H9 (cell line): ENCODE measurements around the gene MPG. TPM values are rescaled to one million over a fixed set of nuclear protein-coding genes. Genes with fewer than 3 reads are reported as not detected.
"Not testable (repeated sequence)": the region's sequence is repeated elsewhere in the genome, so short reads cannot be mapped to it uniquely, and the experiment has no call there.

Experiments
- DNase-seq: peaks from one replicate; pipeline ENCODE4 v3.0.0-alpha.2; 2017
- H2AFZ ChIP-seq: one replicate; pipeline ENCODE4 v1.6.1; 2013; ENCODE audit warnings: mild to moderate bottlenecking, low read length, control low read depth, moderate library complexity
- H2AK5ac ChIP-seq: 2 replicates; pipeline ENCODE4 v1.6.1; 2013; ENCODE audit warnings: low read length, control low read depth, mixed read lengths; ENCODE audit not compliant: insufficient read length
- H2BK120ac ChIP-seq: one replicate; pipeline ENCODE4 v1.6.1; 2013; ENCODE audit warnings: low read depth, mild to moderate bottlenecking, low read length, control low read depth, inconsistent platforms; ENCODE audit not compliant: poor library complexity, severe bottlenecking
- H2BK12ac ChIP-seq: 2 replicates; pipeline ENCODE4 v1.6.1; 2013; ENCODE audit warnings: low read length, control low read depth, mixed read lengths, low read depth; ENCODE audit not compliant: insufficient read length
- H2BK15ac ChIP-seq: 2 replicates; pipeline ENCODE4 v1.6.1; 2013; ENCODE audit warnings: low read depth, low read length, control low read depth
- H2BK20ac ChIP-seq: one replicate; pipeline ENCODE4 v1.6.1; 2013; ENCODE audit warnings: low read depth, mild to moderate bottlenecking, low read length, control low read depth, inconsistent platforms; ENCODE audit not compliant: poor library complexity, severe bottlenecking
- H2BK5ac ChIP-seq: 2 replicates; pipeline ENCODE4 v1.6.1; 2013; ENCODE audit warnings: low read length, control low read depth, mixed read lengths; ENCODE audit not compliant: insufficient read length
- H3K14ac ChIP-seq: 2 replicates; pipeline ENCODE4 v1.6.1; 2013; ENCODE audit warnings: low read length, control low read depth; ENCODE audit not compliant: insufficient read depth
- H3K18ac ChIP-seq: 2 replicates; pipeline ENCODE4 v1.6.1; 2013; ENCODE audit warnings: low read depth, mild to moderate bottlenecking, mixed read lengths, low read length, control low read depth; ENCODE audit not compliant: insufficient read length
- H3K23ac ChIP-seq: 2 replicates; pipeline ENCODE4 v1.6.1; 2013; ENCODE audit warnings: low read length, control low read depth, mixed read lengths, low read depth; ENCODE audit not compliant: insufficient read length
- H3K23me2 ChIP-seq: 2 replicates; pipeline ENCODE4 v1.6.1; 2013; ENCODE audit warnings: low read depth, mild to moderate bottlenecking, mixed read lengths, low read length, control low read depth; ENCODE audit not compliant: insufficient read length, poor library complexity, severe bottlenecking
- H3K27ac ChIP-seq: 2 replicates; pipeline ENCODE4 v1.5.1; 2013; ENCODE audit warnings: low read length, control low read depth, mixed read lengths, low read depth; ENCODE audit not compliant: insufficient read length
- H3K27me3 ChIP-seq: 2 replicates; pipeline ENCODE4 v1.6.1; 2013; ENCODE audit warnings: low read length, control low read depth, inconsistent platforms; ENCODE audit not compliant: insufficient read depth
- H3K4ac ChIP-seq: 2 replicates; pipeline ENCODE4 v1.6.1; 2013; ENCODE audit warnings: low read depth, mild to moderate bottlenecking, control low read depth, inconsistent platforms, low read length, moderate library complexity
- H3K4me1 ChIP-seq: 2 replicates; pipeline ENCODE4 v1.6.1; 2013; ENCODE audit warnings: low read length, control low read depth, inconsistent platforms; ENCODE audit not compliant: insufficient read depth
- H3K4me2 ChIP-seq: 2 replicates; pipeline ENCODE4 v1.6.1; 2013; ENCODE audit warnings: low read length, control low read depth, mixed read lengths; ENCODE audit not compliant: insufficient read length, insufficient read depth
- H3K56ac ChIP-seq: 2 replicates; pipeline ENCODE4 v1.6.1; 2013; ENCODE audit warnings: low read depth, mild to moderate bottlenecking, mixed read lengths, low read length, control low read depth; ENCODE audit not compliant: insufficient read length
- H3K79me1 ChIP-seq: 2 replicates; pipeline ENCODE4 v1.6.1; 2013; ENCODE audit warnings: low read depth, mild to moderate bottlenecking, moderate library complexity, low read length, control low read depth, inconsistent platforms; ENCODE audit not compliant: insufficient read depth, poor library complexity, severe bottlenecking
- H3K79me2 ChIP-seq: 2 replicates; pipeline ENCODE4 v1.6.1; 2013; ENCODE audit warnings: low read length, control low read depth, inconsistent platforms; ENCODE audit not compliant: insufficient read depth
- H3K9ac ChIP-seq: 2 replicates; pipeline ENCODE4 v1.6.1; 2013; ENCODE audit warnings: low read length, control low read depth, mixed read lengths; ENCODE audit not compliant: insufficient read length; ENCODE audit errors: extremely low read depth
- H3K9me3 ChIP-seq: one replicate; pipeline ENCODE4 v1.6.1; 2013; ENCODE audit warnings: low read depth, low read length, inconsistent platforms; ENCODE audit not compliant: control insufficient read depth
- H3T11ph ChIP-seq: one replicate; pipeline ENCODE4 v1.6.1; 2013; ENCODE audit warnings: mild to moderate bottlenecking, low read length, control low read depth, inconsistent platforms
- H4K20me1 ChIP-seq: one replicate; pipeline ENCODE4 v1.6.1; 2013; ENCODE audit not compliant: control insufficient read depth, insufficient read length, insufficient read depth
- H4K5ac ChIP-seq: 2 replicates; pipeline ENCODE4 v1.6.1; 2013; ENCODE audit warnings: low read depth, mild to moderate bottlenecking, mixed read lengths, low read length, control low read depth; ENCODE audit not compliant: insufficient read length
- H4K8ac ChIP-seq: replicated peaks from 2 replicates; pipeline ENCODE4 v1.6.1; 2013; ENCODE audit warnings: low read length, control low read depth, mixed read lengths, low read depth; ENCODE audit not compliant: insufficient read length
- H4K91ac ChIP-seq: 2 replicates; pipeline ENCODE4 v1.6.1; 2013; ENCODE audit warnings: low read depth, mild to moderate bottlenecking, moderate library complexity, mixed read lengths, low read length, control low read depth; ENCODE audit not compliant: insufficient read length
- H3K27ac Mint-ChIP-seq, 3 experiments: 2 replicates in 2 of 3; 3 replicates in 1 of 3; pipeline ENCODE4 v1.8.0; 2020 to 2021; ENCODE audit warnings: mixed read lengths in 3 of 3, mild to moderate bottlenecking in 1 of 3, moderate library complexity in 1 of 3
- H3K27me3 Mint-ChIP-seq: 2 replicates; pipeline ENCODE4 v1.8.0; 2021; ENCODE audit warnings: low read depth, mild to moderate bottlenecking, moderate library complexity, mixed read lengths
- H3K36me3 Mint-ChIP-seq, 3 experiments: 2 replicates in 2 of 3; 3 replicates in 1 of 3; pipeline ENCODE4 v1.8.0; 2020 to 2021; ENCODE audit warnings: low read depth in 3 of 3, mixed read lengths in 3 of 3; ENCODE audit not compliant: insufficient read depth in 1 of 3
- H3K4me1 Mint-ChIP-seq, 2 experiments: 2 replicates each; pipeline ENCODE4 v1.8.0; 2020; ENCODE audit warnings: mixed read lengths in 2 of 2
- H3K4me3 Mint-ChIP-seq, 2 experiments: 2 replicates in 1 of 2; 3 replicates in 1 of 2; pipeline ENCODE4 v1.8.0; 2020 to 2021; ENCODE audit warnings: mild to moderate bottlenecking in 2 of 2, mixed read lengths in 2 of 2, moderate library complexity in 1 of 2
- H3K9me3 Mint-ChIP-seq, 2 experiments: 2 replicates in 1 of 2; 3 replicates in 1 of 2; pipeline ENCODE4 v1.8.0; 2020; ENCODE audit warnings: mild to moderate bottlenecking in 2 of 2, mixed read lengths in 2 of 2, moderate library complexity in 1 of 2
- WGBS: extraction: QIAGEN DNeasy Blood & Tissue Kit; methylation state at CpG from one replicate; pipeline ENCODE4 v1.1.7; 2013; ENCODE audit warnings: missing lambda C conversion rate, low lambda C conversion rate, mixed read lengths; ENCODE audit not compliant: insufficient read length; ENCODE audit errors: extremely low coverage; 5-methylcytosine and 5-hydroxymethylcytosine counted together
- total RNA-seq: library from RNA; stranded (reverse); gene quantifications from 2 replicates; pipeline ENCODE4 v1.2.1, GENCODE V29; 2021
- TF ChIP-seq, protein P1 (sequence below): fragments of 200-600 bp; sonication (generic); conservative IDR thresholded peaks from 3 replicates; pipeline ENCODE4 v1.8.0; 2021; ENCODE audit warnings: antibody characterized with exemption, mild to moderate bottlenecking

Gene MPG
- total RNA-seq, 1 experiment from 2014 or later: 39.1 TPM

DNA sequence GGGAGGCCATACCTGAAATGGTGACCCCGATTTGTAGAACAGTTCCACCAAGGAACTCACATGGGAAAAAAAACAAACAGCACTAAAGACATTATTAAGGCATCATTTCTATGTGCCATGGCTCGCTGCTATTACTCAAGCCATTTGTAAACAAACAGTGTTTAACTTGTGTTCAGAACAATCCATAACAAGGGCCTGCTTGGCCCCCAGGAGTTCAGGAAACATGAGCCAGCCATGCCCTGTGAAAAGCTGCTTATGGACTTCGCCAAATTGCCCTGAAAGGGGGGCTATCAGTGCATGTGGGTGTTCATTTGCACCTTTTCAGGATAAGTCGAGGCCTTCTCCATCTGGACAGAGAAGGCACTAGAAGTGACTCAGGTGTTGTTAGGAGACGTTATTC is 32.6 kb upstream of the MPG start:
- H3K14ac ChIP-seq: no peak overlapping the region
- no peak overlapping the region for H2BK15ac ChIP-seq
- no peaks in the 10 kb centered on the region for H3K4me1 ChIP-seq
- WGBS: no CpG with 5 or more reads among the region's 5 CpGs
- DNase-seq: no peak
- H2BK12ac ChIP-seq: no peak overlapping the region
- H3K27ac ChIP-seq: no peak overlapping the region
- no peak overlapping the region for H3K9ac ChIP-seq
- H3K4ac ChIP-seq: no peak overlapping the region
- H3K27me3 Mint-ChIP-seq: peaks cover 1% of the 10 kb centered on the region
- H3K79me1 ChIP-seq: no peaks in the 10 kb centered on the region
- H3K56ac ChIP-seq: no peak overlapping the region
- no peak overlapping the region for H3K4me2 ChIP-seq
- no peak overlapping the region for H2BK20ac ChIP-seq
- H3K9me3 Mint-ChIP-seq: peaks cover 9 to 14% of the 10 kb centered on the region in 2 experiments; a peak in 4 of 5 replicates
- TF ChIP-seq, protein P1, sequence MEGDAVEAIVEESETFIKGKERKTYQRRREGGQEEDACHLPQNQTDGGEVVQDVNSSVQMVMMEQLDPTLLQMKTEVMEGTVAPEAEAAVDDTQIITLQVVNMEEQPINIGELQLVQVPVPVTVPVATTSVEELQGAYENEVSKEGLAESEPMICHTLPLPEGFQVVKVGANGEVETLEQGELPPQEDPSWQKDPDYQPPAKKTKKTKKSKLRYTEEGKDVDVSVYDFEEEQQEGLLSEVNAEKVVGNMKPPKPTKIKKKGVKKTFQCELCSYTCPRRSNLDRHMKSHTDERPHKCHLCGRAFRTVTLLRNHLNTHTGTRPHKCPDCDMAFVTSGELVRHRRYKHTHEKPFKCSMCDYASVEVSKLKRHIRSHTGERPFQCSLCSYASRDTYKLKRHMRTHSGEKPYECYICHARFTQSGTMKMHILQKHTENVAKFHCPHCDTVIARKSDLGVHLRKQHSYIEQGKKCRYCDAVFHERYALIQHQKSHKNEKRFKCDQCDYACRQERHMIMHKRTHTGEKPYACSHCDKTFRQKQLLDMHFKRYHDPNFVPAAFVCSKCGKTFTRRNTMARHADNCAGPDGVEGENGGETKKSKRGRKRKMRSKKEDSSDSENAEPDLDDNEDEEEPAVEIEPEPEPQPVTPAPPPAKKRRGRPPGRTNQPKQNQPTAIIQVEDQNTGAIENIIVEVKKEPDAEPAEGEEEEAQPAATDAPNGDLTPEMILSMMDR: no peak
- H2BK5ac ChIP-seq: no peak overlapping the region
- H3K18ac ChIP-seq: no peak overlapping the region
- peaks cover 12% of the 10 kb centered on the region for H3K9me3 ChIP-seq
- H4K91ac ChIP-seq: no peak overlapping the region
- no peak overlapping the region for H2AFZ ChIP-seq
- H4K20me1 ChIP-seq: no peaks in the 10 kb centered on the region
- H3K27ac Mint-ChIP-seq: no peak overlapping the region
- H3T11ph ChIP-seq: no peak overlapping the region
- no peaks in the 10 kb centered on the region for H3K27me3 ChIP-seq
- H4K8ac ChIP-seq: no peak overlapping the region
- no peak overlapping the region for H4K5ac ChIP-seq
- no peak overlapping the region; a peak in 1 of 5 replicates for H3K4me3 Mint-ChIP-seq
- peaks cover 75 to 91% (median 85%) of the 10 kb centered on the region in 3 experiments for H3K36me3 Mint-ChIP-seq
- no peak overlapping the region for H2AK5ac ChIP-seq
- no peak overlapping the region for H2BK120ac ChIP-seq
- no peak overlapping the region for H3K23ac ChIP-seq
- no peaks in the 10 kb centered on the region for H3K4me1 Mint-ChIP-seq
- H3K23me2 ChIP-seq: no peaks in the 10 kb centered on the region
- no peaks in the 10 kb centered on the region for H3K79me2 ChIP-seq

DNA sequence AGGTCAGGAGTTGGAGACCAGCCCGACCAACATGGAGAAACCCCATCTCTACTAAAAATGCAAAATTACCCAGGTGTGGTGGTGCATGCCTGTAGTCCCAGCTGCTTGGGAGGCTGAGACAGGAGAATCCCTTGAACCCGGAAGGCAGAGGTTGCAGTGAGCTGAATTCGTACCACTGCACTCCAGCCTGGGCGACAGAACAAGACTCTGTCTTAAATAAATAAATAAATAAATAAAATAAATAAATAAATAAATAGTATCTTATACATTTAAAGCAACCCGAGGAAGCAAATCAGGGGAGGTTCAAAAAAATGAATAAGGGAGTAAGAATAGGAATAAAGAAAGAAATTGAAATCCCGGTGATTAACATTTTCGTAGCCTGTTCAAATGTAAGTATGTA is 31.5 kb upstream of the MPG start:
- H3K23ac ChIP-seq, H3K4ac ChIP-seq, DNase-seq, H3K4me3 Mint-ChIP-seq, H4K8ac ChIP-seq, H3K27me3 Mint-ChIP-seq, H4K91ac ChIP-seq, H3K4me2 ChIP-seq, H3K23me2 ChIP-seq, H4K20me1 ChIP-seq, H2BK15ac ChIP-seq, H3K4me1 Mint-ChIP-seq, H4K5ac ChIP-seq, H2AK5ac ChIP-seq, H3K27ac ChIP-seq, H2BK5ac ChIP-seq, H3K9ac ChIP-seq, H3K79me2 ChIP-seq, H2BK20ac ChIP-seq, H3K14ac ChIP-seq, H3T11ph ChIP-seq, H3K4me1 ChIP-seq, H3K18ac ChIP-seq, H3K79me1 ChIP-seq, H2BK12ac ChIP-seq, H2BK120ac ChIP-seq, H3K56ac ChIP-seq, H3K27ac Mint-ChIP-seq, H2AFZ ChIP-seq, H3K27me3 ChIP-seq: not testable (repeated sequence)
- WGBS: no CpG with 5 or more reads among the region's 7 CpGs
- H3K36me3 Mint-ChIP-seq: peaks cover 79 to 94% (median 88%) of the 10 kb centered on the region in 3 experiments
- H3K9me3 ChIP-seq: peaks cover 12% of the 10 kb centered on the region
- peaks cover 12 to 14% of the 10 kb centered on the region in 2 experiments; a peak in 4 of 5 replicates for H3K9me3 Mint-ChIP-seq
